ENCODE results near the gene CD6. TPM values are rescaled to one million over a fixed set of nuclear protein-coding genes. Genes with fewer than 3 reads are reported as not detected.

The CD6 gene
- 100 to 1,000 TPM in 1 of 3 donors, 10 to 100 TPM in 2; 18.9 to 111 (median 85.6) TPM for total RNA-seq
- total RNA-seq (2013) = 40.5 TPM

- peak within 1 kb of the TSS; percentile 71 to 81 for H3K27ac Mint-ChIP-seq
- intact Hi-C loops (cut with micrococcal nuclease) = loop anchor here (2.0 kb wide), 1 partner anchor 215 kb away; no protein-coding TSS in a partner anchor
Measured at GRCh38 chr11:60971520-60971919, at the start of gene CD6. Gene CD6, plus strand, starts transcription at chr11:60971680. Its CDS starts 186 bp downstream, at chr11:60971866.

GRCh38 chr11:60921777-60922335, 49.6 kb upstream of the CD6 start:
- H3K4me1 ChIP-seq (ENCODE audit: control insufficient read depth, insufficient read depth, low read length) = peaks cover 26% of the 10 kb centered on the region
- 96% methylated on average over 23 of the region's 23 CpGs for WGBS (ENCODE audit: insufficient coverage)
- Mint-ChIP-seq H3K4me3 (no peak overlapping the region), H3K9me3 (no peaks in the 10 kb centered on the region), H3K27me3 (ENCODE audit: low read depth in 2 of 2) (peaks cover 7 to 17% of the 10 kb centered on the region in 2 donors), H3K27ac (no peak overlapping the region), H3K36me3 (peaks cover 8% of the 10 kb centered on the region), H3K4me1 (peaks cover 13 to 24% of the 10 kb centered on the region in 2 donors)
- peaks cover 19% of the 10 kb centered on the region for H3K27me3 ChIP-seq (ENCODE audit: control insufficient read depth, insufficient read depth, low read length)
- no peaks in the 10 kb centered on the region for H3K9me3 ChIP-seq (ENCODE audit: control insufficient read depth, insufficient read depth, low read length)
- peaks cover 36% of the 10 kb centered on the region for H3K36me3 ChIP-seq (ENCODE audit: control insufficient read depth, insufficient read depth, low read length)
- ATAC-seq (no peak), DNase-seq (no peak)
- no peak for TF ChIP-seq CTCF (IDR thresholded peaks at IDR 0.05)
- H3K4me3 ChIP-seq (ENCODE audit: low read length) = no peak overlapping the region
- intact Hi-C loops (cut with micrococcal nuclease) = no loop called here
- H3K27ac ChIP-seq (ENCODE audit: low read length) = no peak overlapping the region

More at GRCh38 chr11:60971520-60971919, at the start of gene CD6:
- Histone ChIP-seq H3K27me3 (ENCODE audit: control insufficient read depth, insufficient read depth, low read length) (no peaks in the 10 kb centered on the region), H3K4me3 (ENCODE audit: low read length) (peak within 1 kb of the TSS; percentile 55), H3K9me3 (ENCODE audit: control insufficient read depth, insufficient read depth, low read length) (no peaks in the 10 kb centered on the region), H3K27ac (ENCODE audit: low read length) (peak within 1 kb of the TSS; percentile 62), H3K36me3 (ENCODE audit: control insufficient read depth, insufficient read depth, low read length) (no peaks in the 10 kb centered on the region), H3K4me1 (ENCODE audit: control insufficient read depth, insufficient read depth, low read length) (peaks cover 43% of the 10 kb centered on the region)
- Mint-ChIP-seq H3K36me3 (no peaks in the 10 kb centered on the region), H3K4me3 (peak within 1 kb of the TSS; percentile 89), H3K27me3 (ENCODE audit: low read depth in 2 of 2) (peaks cover 0 to 7% of the 10 kb centered on the region in 2 donors), H3K9me3 (no peaks in the 10 kb centered on the region), H3K4me1 (peaks cover 30 to 47% of the 10 kb centered on the region in 2 donors)
- WGBS (ENCODE audit: insufficient coverage) = 12% methylated on average over 16 of the region's 16 CpGs
- ATAC-seq (peak; percentile 72 to 88 (median 76)), DNase-seq (peak; percentile 38 to 88)
- TF ChIP-seq CTCF (IDR thresholded peaks at IDR 0.05) = no peak

- Mint-ChIP-seq H3K27ac (no peak overlapping the region), H3K4me1 (peaks cover 8 to 19% of the 10 kb centered on the region in 2 donors), H3K27me3 (ENCODE audit: low read depth in 2 of 2) (peaks cover 7 to 23% of the 10 kb centered on the region in 2 donors), H3K9me3 (no peaks in the 10 kb centered on the region), H3K4me3 (peak overlapping the region; percentile 76), H3K36me3 (peaks cover 8% of the 10 kb centered on the region)
- ATAC-seq (no peak), DNase-seq (no peak)
- Histone ChIP-seq H3K4me1 (ENCODE audit: control insufficient read depth, insufficient read depth, low read length) (peaks cover 24% of the 10 kb centered on the region), H3K9me3 (ENCODE audit: control insufficient read depth, insufficient read depth, low read length) (no peaks in the 10 kb centered on the region), H3K27me3 (ENCODE audit: control insufficient read depth, insufficient read depth, low read length) (peaks cover 19% of the 10 kb centered on the region), H3K4me3 (ENCODE audit: low read length) (no peak overlapping the region), H3K36me3 (ENCODE audit: control insufficient read depth, insufficient read depth, low read length) (peaks cover 36% of the 10 kb centered on the region), H3K27ac (ENCODE audit: low read length) (no peak overlapping the region)
- intact Hi-C loops (cut with micrococcal nuclease) = no loop called here
- no peak for TF ChIP-seq CTCF (IDR thresholded peaks at IDR 0.05)
- 93% methylated on average over 6 of the region's 6 CpGs for WGBS (ENCODE audit: insufficient coverage)
Measured at GRCh38 chr11:60922906-60923305, 48.6 kb upstream of the CD6 start.

GRCh38 chr11:60923326-60923725, 48.2 kb upstream of the CD6 start:
- H3K27me3 Mint-ChIP-seq (ENCODE audit: low read depth in 2 of 2) = peaks cover 7 to 23% of the 10 kb centered on the region in 2 donors
- H3K36me3 ChIP-seq (ENCODE audit: control insufficient read depth, insufficient read depth, low read length) = peaks cover 36% of the 10 kb centered on the region
- peaks cover 8% of the 10 kb centered on the region for H3K36me3 Mint-ChIP-seq
- H3K9me3 Mint-ChIP-seq = no peaks in the 10 kb centered on the region
- TF ChIP-seq CTCF (IDR thresholded peaks at IDR 0.05) = no peak
- intact Hi-C loops (cut with micrococcal nuclease) = no loop called here
- no peak overlapping the region for H3K4me3 ChIP-seq (ENCODE audit: low read length)
- H3K4me1 ChIP-seq (ENCODE audit: control insufficient read depth, insufficient read depth, low read length) = peaks cover 24% of the 10 kb centered on the region
- no peak overlapping the region for H3K27ac Mint-ChIP-seq
- peaks cover 8 to 19% of the 10 kb centered on the region in 2 donors for H3K4me1 Mint-ChIP-seq
- H3K27ac ChIP-seq (ENCODE audit: low read length) = no peak overlapping the region
- H3K4me3 Mint-ChIP-seq = peak overlapping the region; percentile 76
- no peaks in the 10 kb centered on the region for H3K9me3 ChIP-seq (ENCODE audit: control insufficient read depth, insufficient read depth, low read length)
- 95% methylated on average over 4 of the region's 5 CpGs for WGBS (ENCODE audit: insufficient coverage)
- ATAC-seq (no peak), DNase-seq (no peak)
- H3K27me3 ChIP-seq (ENCODE audit: control insufficient read depth, insufficient read depth, low read length) = peaks cover 19% of the 10 kb centered on the region
